ENCODE measurements around the gene ICE2.
A peak's percentile ranks its signal among the peaks of the same experiment; 100 is the strongest.

ICE2 gene

GRCh38 chr15:60460931-60461330 lies 18.0 kb downstream of the ICE2 start:
- H3K4me3 ChIP-seq (replicated peaks; ENCODE audit: low read depth, low read length) = no peak overlapping the region
- DNase-seq (ENCODE audit: extremely low read depth, low read depth) = no peak
- TF ChIP-seq, protein P1, sequence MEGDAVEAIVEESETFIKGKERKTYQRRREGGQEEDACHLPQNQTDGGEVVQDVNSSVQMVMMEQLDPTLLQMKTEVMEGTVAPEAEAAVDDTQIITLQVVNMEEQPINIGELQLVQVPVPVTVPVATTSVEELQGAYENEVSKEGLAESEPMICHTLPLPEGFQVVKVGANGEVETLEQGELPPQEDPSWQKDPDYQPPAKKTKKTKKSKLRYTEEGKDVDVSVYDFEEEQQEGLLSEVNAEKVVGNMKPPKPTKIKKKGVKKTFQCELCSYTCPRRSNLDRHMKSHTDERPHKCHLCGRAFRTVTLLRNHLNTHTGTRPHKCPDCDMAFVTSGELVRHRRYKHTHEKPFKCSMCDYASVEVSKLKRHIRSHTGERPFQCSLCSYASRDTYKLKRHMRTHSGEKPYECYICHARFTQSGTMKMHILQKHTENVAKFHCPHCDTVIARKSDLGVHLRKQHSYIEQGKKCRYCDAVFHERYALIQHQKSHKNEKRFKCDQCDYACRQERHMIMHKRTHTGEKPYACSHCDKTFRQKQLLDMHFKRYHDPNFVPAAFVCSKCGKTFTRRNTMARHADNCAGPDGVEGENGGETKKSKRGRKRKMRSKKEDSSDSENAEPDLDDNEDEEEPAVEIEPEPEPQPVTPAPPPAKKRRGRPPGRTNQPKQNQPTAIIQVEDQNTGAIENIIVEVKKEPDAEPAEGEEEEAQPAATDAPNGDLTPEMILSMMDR (IDR thresholded peaks at IDR 0.05; ENCODE audit: low read depth, low read length, missing control alignments) = no peak

DNA sequence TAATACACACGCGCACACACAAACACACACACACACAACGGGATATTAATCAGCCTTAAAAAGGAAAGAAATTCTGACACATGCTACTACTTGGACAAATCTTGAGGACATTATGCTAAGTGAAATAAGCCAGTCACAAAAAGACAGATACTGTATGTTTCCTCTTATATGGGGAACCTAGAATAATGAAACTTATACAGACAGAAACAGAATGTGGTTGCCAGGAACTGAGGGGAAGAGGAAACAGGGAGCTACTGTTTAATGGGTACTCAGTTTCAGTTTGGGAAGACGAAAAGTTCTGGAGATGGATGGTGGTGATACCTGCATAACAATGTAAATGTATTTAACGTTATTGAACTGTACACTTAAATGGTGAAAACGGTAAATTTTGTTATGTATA lies 20.2 kb downstream of the ICE2 start:
- TF ChIP-seq, protein P1 (IDR thresholded peaks at IDR 0.05; ENCODE audit: low read depth, low read length, missing control alignments) = no peak
- no peak for DNase-seq (ENCODE audit: extremely low read depth, low read depth)
- H3K4me3 ChIP-seq (replicated peaks; ENCODE audit: low read depth, low read length) = no peak overlapping the region

GRCh38 chr15:60457985-60458384 lies 21.0 kb downstream of the ICE2 start:
- no peak for DNase-seq (ENCODE audit: extremely low read depth, low read depth)
- no peak overlapping the region for H3K4me3 ChIP-seq (replicated peaks; ENCODE audit: low read depth, low read length)
- TF ChIP-seq, protein P1 (IDR thresholded peaks at IDR 0.05; ENCODE audit: low read depth, low read length, missing control alignments) = no peak

DNA sequence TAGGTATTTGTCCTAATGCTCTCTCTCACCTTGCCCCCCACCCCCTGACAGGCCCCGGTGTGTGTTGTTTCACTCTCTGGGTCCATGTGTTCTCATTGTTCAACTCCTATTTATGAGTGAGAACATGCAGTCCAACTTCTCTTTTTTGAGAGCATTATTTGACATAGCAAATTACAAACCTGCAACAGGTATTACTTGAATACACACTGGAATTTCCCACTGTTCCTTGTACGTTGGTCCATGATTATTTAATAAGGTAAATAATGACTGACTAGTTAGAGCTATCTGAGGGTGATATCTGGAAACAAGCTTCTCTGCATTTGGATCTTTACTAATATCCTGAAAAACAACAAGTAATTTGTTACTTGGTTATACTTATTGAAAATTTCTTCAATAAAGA lies 24.1 kb downstream of the ICE2 start:
- DNase-seq (ENCODE audit: extremely low read depth, low read depth) = no peak
- TF ChIP-seq, protein P1 (IDR thresholded peaks at IDR 0.05; ENCODE audit: low read depth, low read length, missing control alignments) = no peak
- no peak overlapping the region for H3K4me3 ChIP-seq (replicated peaks; ENCODE audit: low read depth, low read length)

GRCh38 chr15:60448668-60449360 lies 30.1 kb downstream of the ICE2 start:
- no peak overlapping the region for H3K4me3 ChIP-seq (replicated peaks; ENCODE audit: low read depth, low read length)
- TF ChIP-seq, protein P1 (IDR thresholded peaks at IDR 0.05; ENCODE audit: low read depth, low read length, missing control alignments) = no peak
- no peak for DNase-seq (ENCODE audit: extremely low read depth, low read depth)

DNA sequence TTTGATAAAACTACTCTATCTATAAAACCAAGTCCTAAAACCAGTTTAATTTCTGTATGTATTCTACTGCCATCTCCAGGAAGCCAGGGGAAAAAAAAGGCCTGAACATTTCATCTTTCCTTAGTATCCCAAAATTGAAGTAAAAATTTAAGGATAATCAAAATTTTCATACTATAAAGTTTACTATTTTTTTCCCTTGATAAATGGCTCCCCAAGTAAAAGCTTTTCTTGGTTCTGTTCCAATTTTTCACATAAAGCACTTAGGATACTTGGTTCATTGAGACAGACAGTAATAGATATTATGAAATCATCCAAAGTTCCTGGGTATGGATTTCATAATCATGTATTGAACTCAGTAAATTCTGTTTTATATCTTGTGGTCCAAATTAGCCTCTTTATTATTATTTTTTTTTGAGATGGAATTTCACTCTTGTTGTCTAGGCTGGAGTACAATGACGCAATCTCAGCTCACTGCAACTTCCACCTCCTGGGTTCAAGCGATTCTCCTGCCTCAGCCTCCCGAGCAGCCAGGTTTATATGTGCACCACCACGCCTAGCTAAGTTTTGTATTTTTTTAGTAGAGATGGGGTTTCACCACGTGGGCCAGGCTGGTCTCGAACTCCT lies 34.5 kb downstream of the ICE2 start:
- no peak overlapping the region for H3K4me3 ChIP-seq (replicated peaks; ENCODE audit: low read depth, low read length)
- TF ChIP-seq, protein P1 (IDR thresholded peaks at IDR 0.05; ENCODE audit: low read depth, low read length, missing control alignments) = peak; percentile 34
- no peak for DNase-seq (ENCODE audit: extremely low read depth, low read depth)

Measured in HFF-Myc (cell line).